Mesothelial cell of epicardium (in vitro differentiated cells): ENCODE measurements around the gene ITPR1. TPM values are rescaled to one million over a fixed set of nuclear protein-coding genes. Genes with fewer than 3 reads are reported as not detected.

Source experiments
- DNase-seq, 2 experiments: peaks; one replicate each; pipeline ENCODE4 v3.0.0; 2021; ENCODE audit warnings: low spot score in 2 of 2; ENCODE audit not compliant: unreplicated experiment in 2 of 2
- H3K27ac Mint-ChIP-seq: 2 replicates; pipeline ENCODE4 v1.8.0; 2021; ENCODE audit warnings: mixed read lengths
- H3K27me3 Mint-ChIP-seq: 2 replicates; pipeline ENCODE4 v1.8.0; 2021; ENCODE audit warnings: low read depth, mixed read lengths
- H3K36me3 Mint-ChIP-seq: 2 replicates; pipeline ENCODE4 v1.8.0; 2021; ENCODE audit warnings: mixed read lengths
- H3K4me1 Mint-ChIP-seq: 2 replicates; pipeline ENCODE4 v1.8.0; 2021; ENCODE audit warnings: mixed read lengths
- H3K4me3 Mint-ChIP-seq: 2 replicates; pipeline ENCODE4 v1.8.0; 2021; ENCODE audit warnings: mild to moderate bottlenecking, moderate library complexity, mixed read lengths
- H3K9me3 Mint-ChIP-seq: 2 replicates; pipeline ENCODE4 v1.8.0; 2021; ENCODE audit warnings: mixed read lengths
- total RNA-seq: library from RNA; stranded (reverse); gene quantifications from 3 replicates; pipeline ENCODE4 v1.2.1, GENCODE V29; 2021
- TF ChIP-seq, protein P1 (sequence below): fragments of 200-600 bp; sonication (generic); IDR thresholded peaks from one replicate; pipeline ENCODE4 v1.5.0; 2021; ENCODE audit warnings: antibody characterized with exemption; ENCODE audit not compliant: unreplicated experiment

ITPR1 gene
- total RNA-seq, 1 donor from 2014 or later = 21.3 TPM

DNA sequence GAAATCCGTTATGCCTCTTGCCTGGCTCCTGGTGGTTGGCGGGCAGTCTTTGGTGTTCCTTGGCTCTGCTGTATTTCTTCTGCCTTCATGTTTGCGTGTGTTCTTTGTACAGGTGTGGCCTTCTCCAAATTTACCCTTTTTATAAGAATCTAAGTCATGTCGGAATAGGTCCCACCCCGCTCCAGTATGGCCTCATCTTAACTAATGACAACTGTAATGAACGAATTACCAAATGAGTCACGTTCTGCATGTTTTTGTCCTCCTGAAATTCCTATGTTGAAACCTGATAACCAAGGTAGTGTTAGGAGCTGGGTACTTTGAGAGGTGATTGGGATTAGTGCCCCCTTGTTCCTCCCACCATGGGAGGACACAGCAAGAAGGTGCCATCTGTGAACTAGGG lies 71.1 kb downstream of the ITPR1 start:
- H3K4me3 Mint-ChIP-seq = no peak overlapping the region
- no peaks in the 10 kb centered on the region for H3K27me3 Mint-ChIP-seq
- H3K4me1 Mint-ChIP-seq = peaks cover 15% of the 10 kb centered on the region
- peak overlapping the region; percentile 29 for H3K27ac Mint-ChIP-seq
- H3K36me3 Mint-ChIP-seq = no peaks in the 10 kb centered on the region
- TF ChIP-seq, protein P1, sequence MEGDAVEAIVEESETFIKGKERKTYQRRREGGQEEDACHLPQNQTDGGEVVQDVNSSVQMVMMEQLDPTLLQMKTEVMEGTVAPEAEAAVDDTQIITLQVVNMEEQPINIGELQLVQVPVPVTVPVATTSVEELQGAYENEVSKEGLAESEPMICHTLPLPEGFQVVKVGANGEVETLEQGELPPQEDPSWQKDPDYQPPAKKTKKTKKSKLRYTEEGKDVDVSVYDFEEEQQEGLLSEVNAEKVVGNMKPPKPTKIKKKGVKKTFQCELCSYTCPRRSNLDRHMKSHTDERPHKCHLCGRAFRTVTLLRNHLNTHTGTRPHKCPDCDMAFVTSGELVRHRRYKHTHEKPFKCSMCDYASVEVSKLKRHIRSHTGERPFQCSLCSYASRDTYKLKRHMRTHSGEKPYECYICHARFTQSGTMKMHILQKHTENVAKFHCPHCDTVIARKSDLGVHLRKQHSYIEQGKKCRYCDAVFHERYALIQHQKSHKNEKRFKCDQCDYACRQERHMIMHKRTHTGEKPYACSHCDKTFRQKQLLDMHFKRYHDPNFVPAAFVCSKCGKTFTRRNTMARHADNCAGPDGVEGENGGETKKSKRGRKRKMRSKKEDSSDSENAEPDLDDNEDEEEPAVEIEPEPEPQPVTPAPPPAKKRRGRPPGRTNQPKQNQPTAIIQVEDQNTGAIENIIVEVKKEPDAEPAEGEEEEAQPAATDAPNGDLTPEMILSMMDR = no peak
- no peaks in the 10 kb centered on the region for H3K9me3 Mint-ChIP-seq
- DNase-seq = no peak

DNA sequence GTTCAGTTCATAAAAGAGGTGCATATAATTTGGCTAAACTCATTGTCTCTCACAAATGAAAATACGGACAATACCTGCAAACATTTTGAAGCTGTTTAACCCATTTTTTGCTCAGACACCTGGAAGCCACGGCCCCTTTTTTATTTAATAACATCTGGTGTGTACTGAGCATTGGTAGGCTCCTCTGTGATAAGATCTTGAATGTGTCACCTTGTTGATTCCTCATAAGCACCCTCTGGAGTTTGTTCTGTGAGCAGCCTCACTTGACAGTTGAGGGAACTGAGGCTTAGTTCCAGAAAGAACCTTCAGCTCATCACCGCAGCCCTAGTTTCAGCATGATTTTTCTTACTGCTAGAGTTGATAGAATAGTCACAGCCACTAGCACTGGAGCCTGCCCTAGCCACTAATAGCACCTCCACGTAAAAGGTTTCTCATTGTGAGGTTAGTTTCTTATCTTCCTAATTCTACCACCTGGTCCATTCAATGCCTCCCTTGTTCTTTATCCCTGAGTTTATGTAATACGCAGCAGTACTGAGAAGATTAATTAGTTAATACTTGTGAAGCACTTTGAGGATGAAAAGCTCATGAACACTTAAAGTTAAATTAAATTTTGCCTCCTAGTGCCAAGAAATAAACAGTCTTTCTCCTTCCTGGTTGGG lies 71.9 kb downstream of the ITPR1 start:
- TF ChIP-seq, protein P1 = no peak
- Mint-ChIP-seq H3K9me3 (no peaks in the 10 kb centered on the region), H3K4me1 (peaks cover 15% of the 10 kb centered on the region), H3K27me3 (no peaks in the 10 kb centered on the region), H3K27ac (peak overlapping the region; percentile 29), H3K4me3 (no peak overlapping the region), H3K36me3 (no peaks in the 10 kb centered on the region)
- DNase-seq = no peak

DNA sequence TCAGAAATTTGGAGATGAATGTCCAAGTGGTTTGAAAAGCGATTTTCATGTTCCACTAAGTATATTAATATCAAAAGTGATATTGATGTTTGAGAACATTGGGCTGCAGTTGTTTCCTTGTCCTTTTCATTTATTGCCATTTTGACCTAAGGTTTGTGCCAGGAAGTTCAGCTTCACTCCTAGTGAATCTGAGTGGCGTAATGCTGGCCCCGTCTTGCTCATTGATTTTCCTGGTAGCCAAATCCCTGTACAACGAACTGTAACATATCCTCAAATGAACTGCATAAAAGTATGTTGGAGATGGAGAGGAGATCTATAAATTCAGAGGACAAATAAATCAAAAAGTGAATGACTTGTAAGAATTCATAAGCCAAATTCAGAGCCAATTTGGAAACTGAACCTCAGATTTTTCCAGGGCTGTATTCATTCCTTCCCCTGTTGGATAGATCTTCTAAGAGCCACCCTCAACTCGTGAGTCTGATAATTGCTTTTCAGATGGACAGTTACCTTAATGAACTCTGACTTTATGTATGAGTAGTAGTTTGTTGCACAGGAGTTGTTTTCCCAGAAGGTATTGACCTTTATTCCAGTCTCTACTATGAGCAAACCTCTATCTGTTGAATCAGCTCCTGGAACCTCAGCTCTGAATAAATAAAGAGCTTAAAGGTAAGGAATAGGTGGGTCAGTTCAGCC lies 72.8 kb downstream of the ITPR1 start:
- Mint-ChIP-seq H3K9me3 (no peaks in the 10 kb centered on the region), H3K4me1 (peaks cover 15% of the 10 kb centered on the region), H3K27me3 (no peaks in the 10 kb centered on the region), H3K27ac (no peak overlapping the region), H3K4me3 (no peak overlapping the region), H3K36me3 (no peaks in the 10 kb centered on the region)
- no peak for DNase-seq
- TF ChIP-seq, protein P1 = no peak

DNA sequence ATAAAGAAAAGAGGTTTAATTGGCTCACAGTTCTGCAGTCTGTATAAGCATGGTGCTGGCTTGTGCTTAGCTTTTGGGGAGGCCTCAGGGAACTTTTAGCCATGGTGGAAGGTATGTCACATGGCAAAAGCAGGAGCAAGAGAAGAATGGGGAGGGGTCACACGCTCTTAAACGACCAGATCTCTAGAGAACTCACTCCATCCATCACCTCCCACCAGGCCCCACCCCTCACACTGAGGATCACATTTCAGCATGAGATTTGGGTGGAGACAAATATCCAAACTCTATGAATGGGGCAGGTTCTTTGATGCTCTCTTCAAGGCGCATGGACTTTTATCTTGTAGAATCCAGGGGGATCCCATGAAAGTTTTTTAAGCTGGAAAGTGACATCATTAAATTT lies 75.7 kb downstream of the ITPR1 start:
- TF ChIP-seq, protein P1 = no peak
- H3K27me3 Mint-ChIP-seq = no peaks in the 10 kb centered on the region
- peaks cover 15% of the 10 kb centered on the region for H3K4me1 Mint-ChIP-seq
- H3K4me3 Mint-ChIP-seq = no peak overlapping the region
- no peak for DNase-seq
- H3K36me3 Mint-ChIP-seq = no peaks in the 10 kb centered on the region
- no peaks in the 10 kb centered on the region for H3K9me3 Mint-ChIP-seq
- H3K27ac Mint-ChIP-seq = no peak overlapping the region

DNA sequence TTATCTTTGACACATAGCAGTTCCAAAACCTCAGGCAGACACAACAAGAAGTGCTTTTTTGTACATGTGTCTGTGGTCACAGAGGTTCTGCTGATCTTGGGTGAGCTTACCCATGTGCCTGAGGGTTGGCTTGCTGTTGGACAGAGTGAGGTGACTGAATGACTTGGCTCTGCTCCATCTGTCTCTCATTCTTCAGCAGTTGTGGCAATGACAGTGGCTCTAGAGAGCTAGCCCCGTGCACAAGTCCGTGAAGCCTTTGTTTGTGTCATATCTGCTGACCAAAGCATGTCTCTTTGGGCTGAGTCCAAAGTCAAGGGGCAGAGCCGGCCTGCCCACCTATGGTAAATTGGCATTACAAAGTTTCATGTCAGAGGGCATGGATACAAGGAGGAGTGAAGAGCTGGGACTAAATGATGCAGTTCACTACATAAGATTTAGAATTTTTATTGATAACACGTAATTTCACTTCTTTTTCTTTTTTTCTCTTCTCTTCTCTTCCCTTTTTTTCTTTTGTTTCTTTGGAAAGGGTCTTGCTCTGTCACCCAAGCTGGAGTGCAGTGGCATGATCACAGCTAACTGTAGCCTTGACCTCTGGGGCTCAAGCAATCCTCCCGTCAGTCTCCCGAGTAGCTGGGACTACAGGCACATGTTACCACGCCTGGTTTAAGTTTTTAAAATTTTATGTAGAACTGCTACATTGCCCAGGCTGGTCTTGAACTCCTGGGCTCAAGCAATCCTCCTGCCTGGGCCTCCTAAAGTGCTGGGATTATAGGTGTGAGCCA lies 77.9 kb downstream of the ITPR1 start:
- no peaks in the 10 kb centered on the region for H3K27me3 Mint-ChIP-seq
- TF ChIP-seq, protein P1 = no peak
- DNase-seq = no peak
- no peaks in the 10 kb centered on the region for H3K4me1 Mint-ChIP-seq
- H3K4me3 Mint-ChIP-seq = no peak overlapping the region
- no peak overlapping the region for H3K27ac Mint-ChIP-seq
- no peaks in the 10 kb centered on the region for H3K36me3 Mint-ChIP-seq
- no peaks in the 10 kb centered on the region for H3K9me3 Mint-ChIP-seq
